AG09319 (cell line): Measurements from ENCODE around the gene MRPS27.

Experiments
- DNase-seq: peaks from one replicate; pipeline ENCODE4 v3.0.0-alpha.2; 2010; ENCODE audit warnings: low read depth; ENCODE audit errors: extremely low read depth
- TF ChIP-seq, protein P1 (sequence below): IDR thresholded peaks from 2 replicates; pipeline ENCODE4 v1.5.1; 2011; ENCODE audit warnings: low read depth, mild to moderate bottlenecking, inconsistent platforms, low read length, moderate library complexity

Gene MRPS27

DNA sequence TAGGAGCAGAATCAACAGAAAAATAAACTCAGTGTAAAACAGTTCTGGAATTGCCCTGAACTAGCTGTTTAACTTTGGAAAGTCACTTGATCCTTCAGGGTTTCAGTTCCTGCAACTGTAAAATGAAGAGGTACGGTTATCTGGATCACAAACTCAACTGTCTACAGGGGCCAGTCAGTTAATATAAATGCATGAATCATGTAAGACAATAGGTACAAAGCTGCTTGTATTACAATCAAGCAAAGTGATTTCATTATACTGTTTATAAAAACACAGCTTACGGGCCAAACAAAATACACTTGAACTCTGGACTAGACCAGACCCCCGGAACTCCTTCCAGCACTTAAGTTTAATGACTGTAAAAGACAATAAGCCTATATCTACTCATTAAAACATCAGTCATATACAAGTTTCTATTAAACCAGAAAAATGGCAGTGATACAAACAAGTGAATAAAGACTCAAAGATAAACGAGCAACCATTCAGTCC is 73.0 kb downstream of the MRPS27 start:
- TF ChIP-seq, protein P1, sequence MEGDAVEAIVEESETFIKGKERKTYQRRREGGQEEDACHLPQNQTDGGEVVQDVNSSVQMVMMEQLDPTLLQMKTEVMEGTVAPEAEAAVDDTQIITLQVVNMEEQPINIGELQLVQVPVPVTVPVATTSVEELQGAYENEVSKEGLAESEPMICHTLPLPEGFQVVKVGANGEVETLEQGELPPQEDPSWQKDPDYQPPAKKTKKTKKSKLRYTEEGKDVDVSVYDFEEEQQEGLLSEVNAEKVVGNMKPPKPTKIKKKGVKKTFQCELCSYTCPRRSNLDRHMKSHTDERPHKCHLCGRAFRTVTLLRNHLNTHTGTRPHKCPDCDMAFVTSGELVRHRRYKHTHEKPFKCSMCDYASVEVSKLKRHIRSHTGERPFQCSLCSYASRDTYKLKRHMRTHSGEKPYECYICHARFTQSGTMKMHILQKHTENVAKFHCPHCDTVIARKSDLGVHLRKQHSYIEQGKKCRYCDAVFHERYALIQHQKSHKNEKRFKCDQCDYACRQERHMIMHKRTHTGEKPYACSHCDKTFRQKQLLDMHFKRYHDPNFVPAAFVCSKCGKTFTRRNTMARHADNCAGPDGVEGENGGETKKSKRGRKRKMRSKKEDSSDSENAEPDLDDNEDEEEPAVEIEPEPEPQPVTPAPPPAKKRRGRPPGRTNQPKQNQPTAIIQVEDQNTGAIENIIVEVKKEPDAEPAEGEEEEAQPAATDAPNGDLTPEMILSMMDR = no peak
- no peak for DNase-seq

DNA sequence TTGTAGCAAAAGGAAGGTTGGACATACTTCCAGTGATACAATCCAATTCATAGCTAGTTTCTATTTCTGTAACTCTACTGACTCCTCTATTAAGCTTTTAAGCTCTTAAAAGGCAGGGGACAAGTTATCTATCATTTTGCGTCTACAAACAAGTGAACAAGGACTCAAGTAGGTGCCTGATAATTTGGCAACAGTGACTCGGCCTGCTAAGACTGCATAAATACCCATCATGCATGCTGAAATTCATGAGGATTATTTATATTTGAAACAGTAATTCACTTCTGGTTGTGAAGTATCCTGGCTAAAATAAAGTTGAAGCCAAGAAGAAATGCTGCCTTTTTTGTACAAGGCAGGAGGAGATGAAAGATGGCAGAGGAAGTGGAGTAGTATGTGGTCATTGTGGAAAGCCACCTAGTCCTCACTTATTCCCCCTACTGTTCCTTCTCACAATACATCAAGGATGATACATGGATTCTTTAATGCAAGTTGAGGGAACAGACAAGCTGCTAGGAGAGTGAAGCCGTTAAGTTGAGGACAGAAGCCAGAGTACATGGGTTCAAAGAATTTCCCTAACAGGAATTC is 74.0 kb downstream of the MRPS27 start:
- DNase-seq = no peak
- TF ChIP-seq, protein P1 = no peak

DNA sequence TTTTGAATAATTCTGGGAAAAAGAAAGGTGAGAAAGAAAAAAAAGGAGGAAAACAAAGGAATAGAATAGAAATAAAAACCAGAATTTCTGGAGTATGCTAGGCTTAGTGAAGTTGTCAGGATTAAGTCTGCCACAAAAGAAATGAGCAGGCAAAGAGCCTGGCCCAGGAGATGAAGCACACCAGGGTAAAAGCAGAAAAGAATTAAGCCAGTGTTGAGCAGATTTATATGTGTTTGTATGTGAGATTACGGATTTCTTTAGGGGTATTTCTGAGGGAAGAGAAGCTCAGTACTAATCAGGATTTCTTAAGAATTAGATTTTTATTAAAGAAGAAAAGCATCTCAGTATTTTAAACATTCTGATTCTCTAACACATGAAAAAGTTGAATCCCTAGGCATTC is 74.5 kb downstream of the MRPS27 start:
- DNase-seq = no peak
- TF ChIP-seq, protein P1 = no peak

DNA sequence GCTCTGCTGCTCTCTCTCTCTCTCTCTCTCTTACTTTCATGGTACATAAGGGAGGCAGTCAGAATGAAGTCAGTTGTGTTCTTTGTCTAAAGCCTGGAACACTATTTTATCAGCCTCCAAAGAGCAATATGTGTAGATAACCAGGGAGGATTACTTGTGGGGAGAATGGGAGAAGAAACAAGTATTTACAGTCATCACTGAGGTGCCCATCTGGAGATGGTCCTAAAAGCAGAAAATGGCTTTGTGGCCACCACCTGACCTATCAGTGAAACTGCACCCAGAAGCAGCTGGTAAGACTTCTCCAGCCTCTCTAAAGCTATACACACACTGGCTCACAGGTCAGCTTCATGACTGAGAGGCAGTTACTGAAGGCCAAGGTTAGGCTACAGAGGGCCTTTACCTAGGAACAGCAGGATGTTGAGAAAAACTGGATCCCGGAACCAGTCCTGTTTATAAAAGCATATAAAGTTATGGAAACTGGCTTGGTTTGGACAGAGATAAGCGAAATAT is 75.1 kb downstream of the MRPS27 start:
- DNase-seq = no peak
- TF ChIP-seq, protein P1 = peak; percentile 52

DNA sequence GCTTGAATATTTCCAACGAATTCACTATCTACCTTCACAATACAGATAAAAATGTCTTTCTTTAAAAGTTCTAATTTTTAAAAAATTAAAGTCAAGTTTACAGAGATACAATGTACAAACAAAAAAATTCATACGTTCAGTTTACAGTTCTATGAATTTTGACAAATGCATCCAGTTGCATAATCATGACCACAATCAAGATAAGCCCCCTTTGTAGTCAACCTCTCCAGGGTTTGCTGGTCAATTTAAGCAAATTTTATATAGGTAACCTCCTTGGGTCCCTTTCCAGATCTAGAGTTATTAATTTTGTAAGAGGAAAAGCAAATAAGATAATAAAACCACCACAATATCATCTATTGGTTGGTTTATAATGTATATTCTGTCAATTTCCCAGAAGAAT is 76.3 kb downstream of the MRPS27 start:
- no peak for DNase-seq
- TF ChIP-seq, protein P1 = no peak

DNA sequence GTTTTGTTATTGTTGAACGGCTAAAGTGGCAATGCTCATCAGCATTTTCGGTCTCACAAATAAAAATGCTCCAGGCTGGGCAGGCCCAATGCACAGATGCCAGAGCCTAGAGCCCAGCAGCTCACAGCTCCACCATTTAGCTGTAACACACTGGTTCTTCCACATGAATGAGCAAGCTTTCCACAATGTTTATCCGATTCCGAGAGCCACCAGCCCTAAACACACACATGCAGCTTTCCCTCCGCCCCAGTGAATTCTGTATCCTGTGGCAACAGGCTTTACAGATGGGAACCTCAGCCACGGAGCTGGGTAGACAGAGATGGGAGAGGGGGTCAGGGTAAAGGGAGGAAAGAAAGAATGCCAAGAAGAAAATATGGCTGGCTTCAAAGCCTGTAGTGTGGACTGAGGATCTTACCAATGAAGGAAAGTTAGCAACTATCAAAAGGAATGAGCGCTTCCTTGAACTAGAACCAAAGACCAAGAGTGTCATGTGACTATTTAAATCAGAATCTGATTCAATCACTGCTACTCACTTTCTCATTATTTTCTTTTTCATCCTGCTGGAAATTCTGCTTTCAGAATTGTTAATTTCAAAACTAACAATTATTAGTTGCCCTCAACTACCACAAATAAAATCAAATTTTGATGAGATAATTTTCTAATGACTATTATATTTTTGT is 77.1 kb downstream of the MRPS27 start:
- TF ChIP-seq, protein P1 = no peak
- no peak for DNase-seq

DNA sequence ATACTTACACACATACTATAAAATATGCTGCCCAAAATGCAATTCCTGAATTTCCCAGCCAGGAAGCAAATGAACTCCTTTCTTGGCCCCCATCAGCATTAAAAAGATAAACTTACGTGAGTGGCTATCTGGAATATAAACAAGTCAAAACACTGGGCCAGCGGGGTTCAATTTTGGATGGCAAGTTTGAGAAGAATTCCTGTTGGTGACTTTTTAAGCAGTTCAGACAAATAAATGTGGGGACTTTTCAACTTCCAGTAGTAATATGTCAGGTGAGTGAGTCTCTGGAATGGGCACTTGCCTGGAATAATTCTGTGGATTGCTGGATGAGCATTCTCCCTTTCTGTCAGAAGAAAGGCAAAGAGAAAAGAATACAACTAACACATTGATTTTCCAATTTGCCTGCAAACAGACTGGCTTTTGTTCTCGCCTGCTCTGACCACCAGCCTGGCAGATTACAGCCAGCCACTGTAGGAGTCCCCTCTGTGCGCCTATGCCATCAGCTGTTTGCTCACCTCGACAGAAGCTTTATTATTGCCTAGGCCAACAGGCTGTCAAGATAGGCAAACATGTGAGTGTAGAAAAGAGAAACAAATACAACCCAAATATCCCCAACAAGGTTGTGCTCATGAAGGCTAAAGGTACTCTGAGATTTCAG is 78.6 kb downstream of the MRPS27 start:
- DNase-seq = no peak
- TF ChIP-seq, protein P1 = no peak
